ENCODE results near the gene SSX2IP. TPM values are rescaled to one million over a fixed set of nuclear protein-coding genes. Genes with fewer than 3 reads are reported as not detected.

Gene SSX2IP
- total RNA-seq, 1 donor from 2014 or later, result 5.4 TPM

DNA sequence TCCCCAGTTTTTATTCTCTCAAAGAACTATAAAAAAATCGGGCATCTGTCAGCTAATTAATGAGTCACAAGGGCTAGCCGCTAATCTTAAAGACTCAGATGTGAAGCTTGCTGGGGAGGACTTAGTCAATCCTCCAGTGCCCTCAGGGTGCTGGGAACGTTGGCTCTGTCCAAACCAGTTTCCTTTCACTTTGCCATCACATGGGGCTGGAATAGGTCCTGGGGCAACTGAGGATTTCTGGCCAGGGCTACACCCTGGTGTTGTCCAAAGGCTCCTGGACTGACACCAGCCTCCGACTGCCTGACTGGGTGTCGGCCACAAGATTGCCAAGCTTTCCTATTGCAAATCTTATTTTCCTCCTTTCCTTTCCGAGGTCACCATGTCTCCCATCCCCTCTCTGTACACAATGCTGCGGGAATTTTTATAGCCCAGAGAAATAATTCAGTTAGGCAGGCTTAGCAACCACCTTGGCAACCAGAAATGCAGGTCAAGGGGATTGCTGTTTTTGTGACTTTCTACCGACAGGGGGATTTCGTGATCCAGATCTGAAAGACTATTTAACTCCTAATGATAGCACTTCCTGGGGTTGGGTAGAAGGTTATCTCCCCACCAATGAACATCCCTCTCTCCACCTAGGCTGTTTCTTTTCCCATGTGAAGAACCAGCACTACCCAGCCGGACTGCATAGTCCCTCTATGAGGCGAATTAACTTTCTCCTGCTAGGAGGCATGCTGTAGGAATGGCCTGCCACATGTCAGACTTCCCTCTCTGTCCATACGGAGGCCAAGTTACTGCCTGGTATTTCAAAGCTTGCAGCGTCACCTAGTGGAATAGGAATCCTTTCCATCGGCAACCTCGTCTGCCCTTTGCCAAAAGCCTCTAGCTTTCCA is 86.1 kb downstream of the SSX2IP start:
- ATAC-seq (ENCODE audit: low read depth) (no peak), DNase-seq (no peak)
- intact Hi-C loops (cut with micrococcal nuclease), result no loop called here
- H3K27me3 Mint-ChIP-seq, result peaks cover 2% of the 10 kb centered on the region
- peaks cover 9% of the 10 kb centered on the region for H3K36me3 Mint-ChIP-seq (ENCODE audit: low read depth)
- ChIA-PET CTCF (no interaction called here), POLR2A (interaction anchor here (1.3 kb wide), 1 partner anchor 30 kb away, joined by 3 read pairs; the partner anchor contains the start of gene CTBS)
- H3K4me1 Mint-ChIP-seq, result peaks cover 8% of the 10 kb centered on the region
- H3K27ac Mint-ChIP-seq, result no peak overlapping the region
- H3K4me3 Mint-ChIP-seq, result no peak overlapping the region
- no peak for TF ChIP-seq CTCF (IDR thresholded peaks at IDR 0.05)
- peaks cover 23% of the 10 kb centered on the region for H3K9me3 Mint-ChIP-seq

- DNase-seq, result no peak
- Mint-ChIP-seq H3K27me3 (peaks cover 2% of the 10 kb centered on the region), H3K9me3 (peaks cover 23% of the 10 kb centered on the region), H3K36me3 (ENCODE audit: low read depth) (peaks cover 9% of the 10 kb centered on the region), H3K27ac (no peak overlapping the region), H3K4me3 (no peak overlapping the region), H3K4me1 (peaks cover 17% of the 10 kb centered on the region)
- ATAC-seq (ENCODE audit: low read depth), result no peak
- ChIA-PET POLR2A (interaction anchor here (0.6 kb wide), 1 partner anchor 11 kb away, joined by 3 read pairs; no protein-coding TSS in a partner anchor), CTCF (no interaction called here)
- intact Hi-C loops (cut with micrococcal nuclease), result no loop called here
- TF ChIP-seq CTCF (IDR thresholded peaks at IDR 0.05), result no peak
These were observed 87.0 kb downstream of the SSX2IP start for GRCh38 chr1:84603223-84603622.

GRCh38 chr1:84600796-84601195 is 89.5 kb downstream of the SSX2IP start:
- intact Hi-C loops (cut with micrococcal nuclease), result no loop called here
- ATAC-seq (ENCODE audit: low read depth) (no peak), DNase-seq (no peak)
- peaks cover 3% of the 10 kb centered on the region for H3K36me3 Mint-ChIP-seq (ENCODE audit: low read depth)
- ChIA-PET POLR2A (interaction anchor here (5.0 kb wide), 1 partner anchor 27 kb away, joined by 44 read pairs; the partner anchor contains the start of gene CTBS), CTCF (interaction anchor here (1.2 to 1.4 kb wide), 2 partner anchors 18 to 20 kb away, joined by 3 read pairs; no protein-coding TSS in a partner anchor)
- TF ChIP-seq CTCF (IDR thresholded peaks at IDR 0.05), result no peak
- H3K27ac Mint-ChIP-seq, result no peak overlapping the region
- H3K4me1 Mint-ChIP-seq, result peaks cover 17% of the 10 kb centered on the region
- H3K9me3 Mint-ChIP-seq, result peaks cover 16% of the 10 kb centered on the region
- no peak overlapping the region for H3K4me3 Mint-ChIP-seq
- H3K27me3 Mint-ChIP-seq, result no peaks in the 10 kb centered on the region

GRCh38 chr1:84598846-84599741 is 91.2 kb downstream of the SSX2IP start:
- Mint-ChIP-seq H3K27me3 (no peaks in the 10 kb centered on the region), H3K4me3 (peak overlapping the region; percentile 53), H3K27ac (peak overlapping the region; percentile 88), H3K36me3 (ENCODE audit: low read depth) (no peaks in the 10 kb centered on the region), H3K4me1 (peaks cover 17% of the 10 kb centered on the region), H3K9me3 (peaks cover 6% of the 10 kb centered on the region)
- DNase-seq, result no peak
- ChIA-PET POLR2A (interaction anchor here (2.7 to 5.0 kb wide), 2 partner anchors 25 to 93 kb away, joined by 10 to 44 read pairs; partner anchors contain the start of genes CTBS, GNG5 and SPATA1), CTCF (no interaction called here)
- ATAC-seq (ENCODE audit: low read depth), result peak; percentile 63
- no peak for TF ChIP-seq CTCF (IDR thresholded peaks at IDR 0.05)
- intact Hi-C loops (cut with micrococcal nuclease), result loop anchor here (1.0 to 2.0 kb wide), 4 partner anchors 16 to 93 kb away; partner anchors contain the start of genes CTBS, GNG5 and SPATA1

Measured in activated B cell treated with CpG ODN at 0.5 μM for 24 hours (primary cell).